ENCODE results near the gene DNAAF1.

Gene DNAAF1

DNA sequence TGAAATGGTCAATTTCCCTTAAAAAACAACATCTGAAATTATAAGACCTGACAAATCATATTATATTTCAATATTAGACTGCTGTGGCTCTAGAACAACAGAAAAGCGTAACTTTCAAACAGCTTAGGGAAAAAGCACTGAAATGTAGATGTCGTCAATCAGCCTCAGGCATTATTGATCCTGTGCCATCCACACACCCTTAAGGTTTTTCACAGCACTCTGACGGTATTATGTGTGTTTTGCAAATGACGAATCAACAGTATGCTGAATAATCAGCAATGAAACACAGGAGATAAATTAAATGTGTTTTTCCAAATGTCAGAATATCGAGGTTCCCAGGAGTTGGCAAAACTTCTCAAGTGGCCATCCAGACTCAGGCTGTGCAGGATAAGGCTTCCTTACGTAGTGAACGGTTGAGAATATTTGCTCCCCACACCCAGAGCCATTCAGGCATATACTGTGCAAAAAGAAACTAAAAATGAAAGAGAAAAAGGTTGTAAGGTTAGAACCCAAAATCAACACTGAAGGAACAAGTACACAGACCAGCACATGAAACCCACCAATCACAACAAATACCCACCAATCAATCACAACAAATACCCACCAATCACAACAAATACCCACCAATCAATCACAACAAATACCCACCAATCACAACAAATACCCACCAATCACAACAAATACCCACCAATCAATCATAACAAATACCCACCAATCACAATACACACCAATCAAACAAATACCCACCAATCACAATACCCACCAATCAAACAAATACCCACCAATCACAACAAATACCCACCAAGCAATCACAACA, 20.6 kb upstream of the DNAAF1 start:
- no peak for DNase-seq (ENCODE audit: low read depth in 3 of 3)

DNA sequence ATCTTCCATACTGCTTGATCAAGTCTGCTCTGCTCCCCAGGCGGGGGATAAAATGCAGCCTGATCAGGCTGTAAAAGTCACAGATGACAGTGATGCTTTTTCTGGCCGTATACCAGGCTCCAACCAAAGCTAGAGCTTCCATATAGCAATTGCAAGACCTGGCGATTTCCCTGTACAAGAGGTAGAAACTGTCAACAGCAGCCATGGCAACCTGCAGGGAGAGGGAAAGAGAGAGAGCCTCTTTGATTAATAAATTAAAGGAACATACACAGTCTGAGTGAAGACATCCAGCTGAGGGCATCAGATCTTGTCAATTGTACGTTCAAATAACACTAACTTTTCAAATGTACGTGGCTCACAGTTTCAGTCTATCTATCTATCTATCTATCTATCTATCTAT, 14.0 kb upstream of the DNAAF1 start:
- no peak for DNase-seq (ENCODE audit: low read depth in 3 of 3)

DNA sequence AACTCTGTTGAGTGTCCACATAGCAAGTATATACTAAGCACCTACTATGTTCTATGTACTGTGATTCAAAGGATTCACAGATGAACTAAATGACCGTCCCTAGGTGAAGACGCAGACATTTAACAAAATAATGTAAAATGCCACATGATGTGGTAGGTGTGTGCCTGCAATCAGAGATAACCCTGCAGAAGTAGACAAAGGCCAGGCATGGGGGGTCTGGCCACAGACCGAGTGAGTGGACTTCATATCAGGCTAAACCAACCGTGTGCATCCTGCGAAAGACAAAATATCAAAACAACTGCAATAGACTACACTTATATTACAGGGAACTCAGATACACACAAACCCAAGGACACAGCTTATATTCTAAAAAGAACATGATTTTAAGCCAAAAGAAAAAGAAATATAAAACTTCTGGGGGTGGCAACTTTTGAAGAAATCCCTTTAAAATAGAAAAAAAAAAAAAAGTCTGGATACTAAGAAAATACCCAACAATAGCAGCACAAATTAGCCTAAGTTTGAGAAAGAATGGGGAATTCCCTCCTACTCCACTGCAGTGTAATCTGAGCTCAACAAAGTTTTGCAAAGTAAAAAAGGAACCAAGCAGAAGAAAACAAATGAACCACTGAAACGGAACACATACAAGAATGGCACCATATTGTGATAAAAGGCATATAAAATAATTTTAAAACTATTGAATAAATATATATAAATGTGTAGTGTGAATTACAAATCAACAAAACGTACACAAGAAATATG, 12.4 kb upstream of the DNAAF1 start:
- DNase-seq (ENCODE audit: low read depth in 3 of 3): no peak

DNA sequence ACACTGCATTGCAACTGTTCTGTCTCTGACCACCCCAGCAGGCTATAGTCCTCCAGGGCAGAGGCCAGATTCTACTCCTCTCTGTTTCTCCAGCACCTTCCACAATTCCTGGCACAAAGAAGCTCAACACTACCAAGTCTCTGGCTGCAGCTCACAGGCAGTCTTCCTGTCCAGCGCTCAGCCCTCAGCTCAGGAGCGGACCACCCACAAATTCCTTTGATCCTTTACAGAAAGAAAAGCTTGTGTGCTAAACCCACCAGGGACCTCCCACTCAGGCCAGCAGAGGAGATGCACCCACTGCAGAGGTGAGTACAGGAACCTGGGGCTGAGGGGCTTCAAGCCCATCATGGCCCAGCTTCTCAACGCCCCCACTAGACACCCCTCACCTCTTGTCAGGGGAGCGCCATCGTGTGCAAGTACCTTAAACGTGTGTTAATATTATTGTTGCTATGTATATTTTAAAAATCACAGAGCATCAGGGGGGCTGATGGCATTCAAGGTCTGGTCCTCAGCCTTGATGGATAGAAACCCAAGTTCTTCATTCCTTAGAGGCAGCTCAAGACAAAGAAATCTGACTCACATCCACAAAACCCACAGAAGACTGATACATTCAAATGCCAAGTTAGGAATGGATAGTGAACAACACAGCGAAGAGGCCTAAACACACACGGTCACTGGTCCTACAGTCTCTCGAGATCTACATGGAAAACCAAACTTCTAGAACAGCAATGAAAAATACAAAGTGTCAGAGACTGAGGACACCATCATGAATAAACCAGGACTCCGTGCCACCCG, 8.6 kb upstream of the DNAAF1 start:
- no peak for DNase-seq (ENCODE audit: low read depth in 3 of 3)

DNA sequence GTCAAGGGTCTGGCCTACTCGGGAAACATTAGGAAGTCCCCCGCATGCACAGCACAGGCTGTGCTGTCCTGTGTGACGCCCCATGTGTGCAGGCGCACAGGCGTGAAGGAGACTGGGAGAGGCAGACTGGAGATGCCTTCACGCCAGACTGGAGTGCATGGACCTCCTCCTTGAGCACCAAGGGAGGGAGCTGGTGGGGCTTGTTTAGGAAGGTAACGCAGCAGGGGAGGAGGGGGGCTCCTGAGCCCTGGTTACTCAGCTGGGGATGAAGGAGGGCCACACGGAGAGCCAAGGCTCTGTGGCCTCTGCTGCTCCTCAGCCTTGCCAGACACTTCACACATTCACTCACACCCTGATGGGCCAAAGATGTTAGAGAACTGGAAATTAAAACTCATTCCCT, 7.8 kb upstream of the DNAAF1 start:
- no peak for DNase-seq (ENCODE audit: low read depth in 3 of 3)

DNA sequence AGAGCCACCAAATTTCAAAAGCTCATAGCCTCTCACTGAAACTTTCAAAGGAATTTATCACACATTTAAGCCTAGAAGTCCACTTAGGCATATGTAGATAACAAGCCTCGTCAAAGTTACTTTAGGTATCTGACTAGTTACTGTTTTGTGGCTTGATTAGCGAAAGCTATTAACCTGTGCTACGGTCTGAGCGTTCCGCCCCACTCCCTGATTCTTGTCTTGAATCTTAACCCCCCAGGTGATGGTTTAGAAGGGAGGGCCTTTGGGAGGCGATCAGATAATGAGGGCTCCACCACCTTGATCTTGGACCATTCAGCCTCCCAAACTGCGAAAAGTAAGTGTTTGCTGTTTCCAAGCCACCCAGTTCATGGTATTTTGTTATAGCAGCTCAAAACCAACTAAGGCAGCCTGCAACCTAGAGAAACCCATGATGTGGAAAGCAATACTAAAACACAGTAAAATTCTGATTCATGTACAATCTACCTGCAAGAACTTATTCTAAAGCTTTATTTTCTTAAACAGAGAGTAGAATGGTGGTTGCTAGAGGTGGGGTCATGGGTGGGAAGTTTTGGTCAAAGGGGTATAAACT, 7.2 kb upstream of the DNAAF1 start:
- no peak for DNase-seq (ENCODE audit: low read depth in 3 of 3)

DNA sequence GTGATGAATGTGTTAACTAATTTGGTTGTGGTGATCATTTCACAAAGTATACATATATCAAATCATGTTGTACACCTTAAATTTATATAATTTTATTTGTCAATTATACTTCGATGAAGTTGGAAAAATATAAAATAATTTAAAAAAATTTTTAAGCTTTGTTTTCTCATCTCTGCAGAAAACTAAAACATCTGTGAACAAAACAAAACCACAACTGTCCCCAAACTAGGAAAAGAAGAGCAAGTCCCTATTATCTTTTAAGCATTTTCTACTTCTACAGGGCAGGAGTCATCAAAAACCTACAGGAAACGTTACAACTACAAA, 6.6 kb upstream of the DNAAF1 start:
- no peak for DNase-seq (ENCODE audit: low read depth in 3 of 3)

DNA sequence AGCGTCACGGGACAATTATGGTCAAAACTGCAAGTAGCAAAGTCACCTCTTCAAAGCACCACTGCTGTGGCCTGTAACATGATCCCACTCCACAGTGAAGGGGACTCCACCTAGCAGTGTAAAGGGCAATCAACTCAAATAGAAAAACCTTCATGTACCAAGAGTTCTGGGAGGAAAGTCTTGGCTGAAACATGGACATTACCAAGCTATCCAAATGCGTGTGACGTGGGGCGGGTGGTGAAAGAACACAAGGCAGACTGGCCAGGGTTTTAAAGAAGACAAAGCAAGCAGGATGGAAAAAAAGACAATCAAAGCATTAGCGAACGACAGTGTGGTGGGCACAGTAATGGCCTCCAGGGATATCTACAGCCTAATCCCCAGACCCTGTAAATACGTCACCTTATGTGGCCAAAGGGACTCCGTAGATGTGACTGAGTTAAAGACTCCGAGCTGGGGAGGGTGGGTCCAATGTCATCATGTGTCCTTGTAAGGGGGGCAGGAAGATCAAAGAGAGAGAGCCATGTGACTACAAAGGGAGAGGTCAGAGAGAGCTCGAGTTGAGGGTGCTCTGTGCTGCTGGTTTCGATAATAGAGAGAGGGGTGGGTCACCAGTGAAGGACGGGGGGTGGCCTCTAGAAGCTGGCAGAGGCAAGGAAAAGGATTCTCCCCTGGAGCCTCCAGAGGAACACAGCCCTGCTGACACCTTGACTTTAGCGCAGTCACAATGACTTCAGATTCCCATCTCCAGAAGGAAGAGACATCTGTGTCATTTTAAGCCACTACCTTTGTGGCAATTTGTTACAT, 6.1 kb upstream of the DNAAF1 start:
- peak in 1 of 3 experiments; percentile 33 for DNase-seq (ENCODE audit: low read depth in 3 of 3)

DNA sequence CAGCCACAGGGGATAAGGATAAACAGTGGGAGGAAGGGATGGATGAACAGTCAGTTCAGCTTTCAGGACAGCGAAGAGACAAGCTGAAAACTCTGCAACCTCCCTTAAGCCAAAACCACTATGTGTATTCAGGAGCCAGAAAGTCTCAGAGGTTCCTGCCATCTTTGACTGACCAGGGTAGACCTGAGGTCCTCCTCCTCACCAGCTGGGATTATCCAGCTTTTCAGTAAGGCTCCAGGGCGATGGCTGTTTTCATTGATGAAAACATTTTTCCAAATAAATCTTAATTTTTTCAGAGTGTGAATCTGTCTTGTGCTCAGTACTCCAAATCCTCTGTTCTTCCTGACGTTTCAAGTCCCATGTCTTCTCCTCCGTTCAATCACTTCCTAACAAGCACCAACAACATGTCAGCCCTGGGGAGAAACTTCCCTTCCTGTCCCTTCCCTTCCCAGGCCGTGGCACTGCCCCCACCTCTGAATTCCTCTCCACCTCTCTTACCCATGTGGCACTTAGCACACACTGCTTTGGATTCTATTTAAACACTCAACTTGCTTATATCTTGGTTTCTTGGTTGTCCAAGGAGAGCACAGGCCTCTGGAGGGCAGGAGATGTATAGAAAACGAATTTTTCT, 5.4 kb upstream of the DNAAF1 start:
- no peak for DNase-seq (ENCODE audit: low read depth in 3 of 3)

DNA sequence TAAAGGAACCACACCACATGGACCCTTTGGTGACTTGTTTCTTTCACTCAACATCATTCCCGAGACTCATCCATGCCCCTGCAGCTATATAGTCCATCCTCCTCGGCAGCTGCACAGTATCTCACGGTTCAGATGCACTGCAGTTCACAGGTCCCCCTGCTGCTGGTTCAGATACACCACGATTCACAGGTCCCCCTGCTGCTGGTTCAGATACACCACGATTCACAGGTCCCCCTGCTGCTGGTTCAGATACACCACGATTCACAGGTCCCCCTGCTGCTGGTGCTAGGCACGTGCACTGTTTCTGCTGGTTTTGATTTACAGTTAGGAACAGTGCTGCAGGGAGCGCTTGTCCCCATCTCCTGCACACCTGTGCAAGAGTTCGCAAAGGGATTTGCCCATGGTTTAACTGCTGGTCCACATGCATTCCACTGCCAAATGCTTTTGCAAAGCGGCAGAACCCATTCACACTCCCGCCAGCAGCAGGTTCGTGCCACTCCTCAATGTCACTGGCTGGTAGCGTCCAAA, 3.9 kb upstream of the DNAAF1 start:
- no peak for DNase-seq (ENCODE audit: low read depth in 3 of 3)

DNA sequence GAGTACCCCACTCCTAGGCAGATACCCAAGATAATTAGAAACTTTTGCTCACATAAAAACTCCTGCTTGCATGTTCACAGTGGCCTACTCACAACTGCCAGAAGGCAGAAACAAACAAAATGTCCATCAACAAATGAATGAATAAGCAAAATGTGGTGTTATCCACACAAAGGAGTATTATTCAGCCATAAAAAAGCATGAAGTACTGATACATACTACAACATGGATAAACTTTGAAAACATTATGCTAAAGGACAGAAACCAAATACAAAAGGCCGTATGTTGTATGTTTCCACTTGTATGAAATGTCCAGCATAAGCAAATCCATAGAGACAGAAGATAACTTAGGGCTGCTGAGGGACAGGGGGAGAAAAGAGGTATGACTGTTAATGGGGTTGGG, 2.0 kb upstream of the DNAAF1 start:
- no peak for DNase-seq (ENCODE audit: low read depth in 3 of 3)

DNA sequence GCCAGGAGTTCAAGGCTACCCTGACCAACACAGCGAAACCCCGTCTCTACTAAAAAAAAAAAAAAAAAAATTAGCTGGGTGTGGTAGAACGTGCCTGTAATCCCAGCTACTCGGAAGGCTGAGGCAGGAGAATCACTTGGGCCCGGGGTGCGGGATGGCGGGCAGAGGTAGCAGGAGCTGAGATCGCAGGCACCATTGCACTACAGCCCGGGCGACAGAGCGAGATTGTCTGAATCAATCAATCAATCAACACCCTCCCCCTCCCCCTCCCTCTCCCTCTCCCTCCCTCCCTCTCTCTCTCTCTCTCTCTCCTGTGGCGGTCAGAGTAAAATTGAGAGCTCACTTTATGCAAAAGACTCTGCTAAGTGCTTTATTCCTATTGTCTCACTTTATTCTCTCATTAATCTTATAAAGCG, 1.3 kb upstream of the DNAAF1 start:
- no peak for DNase-seq (ENCODE audit: low read depth in 3 of 3)

DNA sequence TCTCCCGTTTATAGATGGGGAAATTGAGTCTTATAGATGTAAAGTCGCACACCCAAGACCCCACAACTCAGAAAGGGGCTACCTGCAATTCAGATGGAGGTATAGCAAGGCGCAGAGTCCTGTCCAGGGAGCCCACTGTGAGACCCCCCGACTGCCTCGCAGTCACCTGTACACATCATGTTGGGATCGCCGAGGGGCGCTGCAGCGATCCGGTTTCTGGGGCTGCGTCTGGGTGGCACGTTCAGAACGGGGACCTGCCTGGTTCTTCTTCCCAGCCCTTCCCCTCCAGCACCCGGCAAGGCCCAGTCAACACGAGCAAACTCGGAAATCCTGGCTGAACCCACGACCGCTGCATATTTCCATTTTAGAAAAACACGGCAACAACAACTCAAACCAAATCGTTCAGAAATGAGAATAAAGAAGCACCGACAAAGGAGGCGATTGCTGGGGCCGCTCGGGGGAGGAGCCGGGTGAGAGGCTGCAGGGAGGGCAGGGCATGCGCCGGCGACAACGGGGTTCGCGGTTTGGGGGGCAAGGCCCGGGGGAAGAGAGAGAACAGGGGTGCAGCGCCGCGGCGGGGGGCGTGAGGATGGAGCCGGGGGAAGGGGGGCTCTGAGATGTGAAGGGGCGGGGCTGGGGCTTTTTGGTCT, 774 bp upstream of the DNAAF1 start:
- peak in 2 of 3 experiments; percentile 8 to 37 for DNase-seq (ENCODE audit: low read depth in 3 of 3)

DNA sequence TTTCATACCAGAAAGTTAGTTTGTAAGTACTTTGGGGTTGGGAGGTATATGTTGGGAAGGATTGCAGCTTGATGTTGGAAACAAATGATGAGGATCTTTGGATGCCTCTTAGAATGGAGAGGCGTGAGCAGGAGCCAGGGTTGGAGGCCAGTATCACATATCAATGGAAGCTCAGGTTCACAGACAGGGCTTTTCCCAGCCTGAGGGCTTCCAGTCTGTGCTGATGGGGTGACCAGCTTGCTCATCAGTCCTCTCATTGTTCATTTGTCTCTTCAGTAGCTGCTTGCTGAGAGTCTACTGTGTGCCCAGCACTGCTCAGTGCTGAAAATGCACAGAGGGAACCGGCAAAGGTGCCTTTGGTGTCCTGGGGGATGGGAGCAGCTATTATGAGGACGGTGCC, 5.8 kb downstream of the DNAAF1 start:
- DNase-seq (ENCODE audit: low read depth in 3 of 3): no peak

DNA sequence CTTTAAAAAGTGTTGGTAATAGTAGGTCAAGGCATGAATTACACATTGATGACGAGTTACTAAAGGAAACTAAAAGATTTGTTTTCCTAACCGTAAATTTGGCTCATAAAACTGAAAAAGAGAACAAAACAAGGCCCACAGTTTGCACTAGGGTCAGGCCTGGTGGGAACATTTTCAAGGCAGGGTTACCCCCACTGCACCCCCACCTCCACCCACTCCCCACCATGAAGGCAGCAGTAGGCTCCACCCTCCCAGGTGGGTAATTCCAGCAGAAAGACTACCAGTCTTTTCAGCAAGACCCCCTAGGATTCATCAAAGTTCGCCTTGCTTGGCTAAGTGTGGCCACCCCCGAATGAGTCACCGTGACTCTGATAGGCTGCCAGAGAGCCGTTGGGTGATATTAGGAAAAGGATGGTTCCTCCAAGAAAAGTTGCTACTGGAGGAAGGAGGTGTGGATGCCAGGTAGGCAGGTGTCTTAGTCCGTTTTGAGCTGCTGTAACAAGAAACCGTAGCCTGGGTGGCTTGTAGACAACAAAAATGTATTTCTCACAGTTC, 8.6 kb downstream of the DNAAF1 start:
- no peak for DNase-seq (ENCODE audit: low read depth in 3 of 3)

DNA sequence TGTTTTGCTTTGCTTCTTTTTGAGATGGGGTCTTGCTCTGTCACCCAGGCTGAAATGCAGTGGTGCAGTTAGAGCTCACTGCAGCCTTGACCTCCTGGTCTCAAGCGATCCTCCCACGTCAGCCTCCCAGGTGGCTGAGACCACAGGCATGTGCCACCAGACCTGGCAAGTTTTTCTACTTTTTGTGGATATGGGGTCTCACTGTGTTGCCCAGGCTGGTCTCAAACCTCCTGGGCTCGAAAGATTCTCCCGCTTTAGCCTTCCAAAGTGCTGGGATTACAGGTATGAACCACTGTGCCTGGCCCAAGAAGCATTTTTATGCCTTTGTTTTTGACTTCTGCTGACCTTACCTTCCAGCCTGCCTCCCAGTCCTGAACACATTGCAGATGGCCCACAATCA, 10.1 kb downstream of the DNAAF1 start:
- DNase-seq (ENCODE audit: low read depth in 3 of 3): no peak

DNA sequence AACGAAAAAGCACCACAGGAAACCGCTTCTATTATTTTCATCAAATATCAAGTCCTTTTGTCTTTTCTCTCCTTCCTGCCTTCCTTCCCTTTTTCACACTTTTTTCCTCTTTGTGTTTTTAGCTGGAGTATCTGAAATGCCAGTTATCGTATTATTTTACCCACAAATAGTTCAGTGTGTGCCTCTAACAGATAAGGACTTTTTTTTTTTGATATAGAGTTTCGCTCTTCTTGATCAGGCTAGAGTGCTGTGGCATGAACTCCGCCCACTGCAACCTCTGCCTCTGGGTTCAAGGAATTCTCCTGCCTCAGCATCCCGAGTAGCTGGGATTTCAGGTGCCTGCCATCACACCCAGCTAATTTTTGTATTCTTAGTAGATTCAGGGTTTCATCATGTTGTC, 10.7 kb downstream of the DNAAF1 start:
- DNase-seq (ENCODE audit: low read depth in 3 of 3): no peak

DNA sequence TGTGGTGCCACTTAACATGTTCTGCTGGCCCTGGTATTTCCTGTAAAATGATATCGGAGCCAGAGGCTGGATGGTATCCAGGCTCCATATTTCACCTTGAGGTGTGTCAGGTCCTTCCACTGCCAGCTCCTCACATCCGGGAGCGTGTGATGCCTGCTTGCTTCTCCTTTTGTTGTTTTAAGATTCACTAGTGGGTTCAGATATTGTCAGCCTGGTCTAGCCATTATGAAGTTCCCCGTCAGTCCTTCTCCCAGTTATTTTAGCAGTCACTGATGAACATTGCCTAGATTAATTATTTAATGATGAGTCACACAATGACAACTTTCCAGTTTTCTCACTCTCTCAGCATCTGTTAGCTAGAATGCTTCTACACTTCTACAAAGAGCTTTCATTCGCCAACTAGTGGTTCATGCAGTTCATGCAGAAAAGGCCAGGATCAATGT, 11.3 kb downstream of the DNAAF1 start:
- DNase-seq (ENCODE audit: low read depth in 3 of 3): no peak

DNA sequence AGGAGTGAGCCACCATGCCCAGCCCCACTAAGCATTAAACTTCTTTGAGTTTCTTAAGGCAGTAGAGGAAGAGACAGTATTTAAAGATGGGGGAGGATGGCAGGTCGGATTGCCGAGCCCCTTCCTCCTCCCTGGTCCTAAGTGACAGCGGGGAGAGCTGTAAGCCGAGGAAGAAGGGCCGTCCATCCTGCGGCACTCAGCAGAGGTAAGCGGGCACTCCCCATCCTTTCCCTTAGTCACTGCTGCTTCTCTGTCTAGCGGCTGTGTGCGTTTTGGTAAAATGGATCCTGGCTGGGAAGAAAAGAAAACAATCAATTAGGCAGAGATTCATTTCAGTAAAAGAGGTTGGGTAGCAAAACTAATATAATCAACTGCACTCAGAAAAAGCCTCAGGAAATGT, 13.9 kb downstream of the DNAAF1 start:
- no peak for DNase-seq (ENCODE audit: low read depth in 3 of 3)

DNA sequence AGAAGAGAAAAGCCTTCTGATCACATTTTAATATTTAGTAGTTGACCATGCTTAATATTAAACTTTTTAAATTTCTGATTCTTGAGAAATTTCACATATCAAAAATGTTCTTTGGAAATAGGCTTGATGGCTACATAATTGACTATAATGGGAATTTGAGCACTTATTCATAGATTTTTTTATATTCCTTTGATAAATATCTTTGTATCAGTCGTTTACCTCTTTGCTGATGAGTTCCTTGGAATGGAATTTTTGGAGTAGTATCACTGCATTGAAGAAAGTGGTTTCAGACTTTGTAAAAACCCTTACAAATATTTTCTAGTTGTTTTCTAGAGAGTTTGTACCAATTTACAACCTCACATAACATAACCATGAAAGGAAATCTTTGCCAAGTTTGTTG, 14.7 kb downstream of the DNAAF1 start:
- no peak for DNase-seq (ENCODE audit: low read depth in 3 of 3)

Measured in stimulated activated CD4-positive, alpha-beta T cell treated with anti-CD3 and anti-CD28 coated beads, TNF-alpha, amount 100 ng/mL, for 24 hours (primary cell).